SK-N-SH (cell line): ENCODE data around the gene IL6ST. TPM values are rescaled to one million over a fixed set of nuclear protein-coding genes. Genes with fewer than 3 reads are reported as not detected.
"Not testable (repeated sequence)": the region's sequence is repeated elsewhere in the genome, so short reads cannot be mapped to it uniquely, and the experiment has no call there.

Experiments
- CTCF ChIA-PET: fragments of 300-600, 350-600 bp; formaldehyde crosslinking; extraction: SDS; loops from one replicate; lab custom pipeline; 2021; lab: Yijun Ruan, JAX
- POLR2A ChIA-PET: fragments of 350-600 bp; sonication (Branson Sonifier 250); formaldehyde crosslinking; extraction: SDS; loops from one replicate; lab custom pipeline; 2020; ENCODE audit warnings: antibody characterized with exemption, inconsistent platforms; lab: Yijun Ruan, JAX
- DNase-seq: peaks from one replicate; pipeline ENCODE4 v3.0.0; 2012
- H2AFZ ChIP-seq: fragments of 200-600 bp; sonication (generic); 2 replicates; pipeline ENCODE4 v1.8.1; 2016; ENCODE audit warnings: antibody characterized with exemption, mild to moderate bottlenecking, low read depth
- H3F3A ChIP-seq: fragments of 200-600 bp; sonication (generic); replicated peaks from 2 replicates; pipeline ENCODE3; 2016; ENCODE audit warnings: antibody characterized with exemption, mild to moderate bottlenecking; ENCODE audit not compliant: insufficient read depth
- H3K27ac ChIP-seq, 2 experiments: fragments of 200-500 bp in 1 of 2; fragments of 200-600 bp in 1 of 2; sonication (Bioruptor generic) in 1 of 2; sonication (generic), shearing (Covaris generic) in 1 of 2; 2 replicates each; pipeline versions ENCODE4 v1.5.1 to v1.6.1; 2014 to 2016; ENCODE audit warnings: low read depth in 2 of 2, inconsistent platforms in 1 of 2, low read length in 1 of 2, mild to moderate bottlenecking in 1 of 2, mixed read lengths in 1 of 2
- H3K27me3 ChIP-seq: fragments of 200-600 bp; sonication (generic), shearing (Covaris generic); 2 replicates; pipeline ENCODE4 v1.6.1; 2016; ENCODE audit warnings: mixed run types; ENCODE audit not compliant: insufficient read depth
- H3K36me3 ChIP-seq, 2 experiments: fragments of 200-500 bp in 1 of 2; fragments of 200-600 bp in 1 of 2; sonication (Bioruptor generic) in 1 of 2; sonication (generic) in 1 of 2; replicated peaks in 1 of 2; 2 replicates each; pipeline versions ENCODE3 to v1.5.1; 2014 to 2016; ENCODE audit warnings: low read length in 1 of 2, mild to moderate bottlenecking in 1 of 2; ENCODE audit not compliant: insufficient read depth in 2 of 2, control insufficient read depth in 1 of 2
- H3K4me1 ChIP-seq, 2 experiments: fragments of 200-500 bp in 1 of 2; fragments of 200-600 bp in 1 of 2; sonication (Bioruptor generic) in 1 of 2; sonication (generic), shearing (Covaris generic) in 1 of 2; 2 replicates each; pipeline versions ENCODE4 v1.5.1 to v1.6.1; 2014 to 2016; ENCODE audit warnings: low read depth in 1 of 2, low read length in 1 of 2, mixed run types in 1 of 2; ENCODE audit not compliant: insufficient read depth in 2 of 2, control insufficient read depth in 1 of 2
- H3K4me2 ChIP-seq: fragments of 200-600 bp; sonication (generic), shearing (Covaris generic); 2 replicates; pipeline ENCODE4 v1.6.1; 2017; ENCODE audit warnings: mixed run types
- H3K4me3 ChIP-seq, 2 experiments: fragments of 200-500 bp in 1 of 2; fragments of 200-600 bp in 1 of 2; sonication (Bioruptor generic) in 1 of 2; sonication (generic), shearing (Covaris generic) in 1 of 2; 2 replicates each; pipeline versions ENCODE4 v1.5.1 to v1.8.1; 2014 to 2016; ENCODE audit warnings: low read depth in 2 of 2, inconsistent platforms in 1 of 2, low read length in 1 of 2, mild to moderate bottlenecking in 1 of 2, mixed read lengths in 1 of 2, moderate library complexity in 1 of 2
- H3K79me2 ChIP-seq: fragments of 200-600 bp; sonication (generic); 2 replicates; pipeline ENCODE4 v1.8.1; 2017; ENCODE audit warnings: mild to moderate bottlenecking; ENCODE audit not compliant: insufficient read depth
- H3K9ac ChIP-seq: fragments of 200-600 bp; sonication (generic); 2 replicates; pipeline ENCODE4 v1.6.1; 2017; ENCODE audit warnings: mixed run types
- H3K9me2 ChIP-seq: fragments of 200-600 bp; sonication (generic); 2 replicates; pipeline ENCODE4 v1.6.1; 2017; ENCODE audit warnings: mixed run types
- H3K9me3 ChIP-seq: fragments of 200-600 bp; sonication (generic); 2 replicates; pipeline ENCODE4 v1.6.1; 2017; ENCODE audit warnings: mixed run types, mild to moderate bottlenecking, moderate library complexity
- H4K20me1 ChIP-seq: fragments of 200-600 bp; sonication (generic); 2 replicates; pipeline ENCODE4 v1.6.1; 2017; ENCODE audit warnings: mild to moderate bottlenecking, mixed run types; ENCODE audit not compliant: insufficient read depth
- JUND ChIP-seq: IDR thresholded peaks from 2 replicates; pipeline ENCODE4 v1.4.0; 2012
- NRF1 ChIP-seq: IDR thresholded peaks from 2 replicates; pipeline ENCODE4 v1.6.1; 2012; ENCODE audit warnings: low read depth, mild to moderate bottlenecking, low read length
- TAF1 ChIP-seq: IDR thresholded peaks from 2 replicates; pipeline ENCODE4 v1.6.1; 2012; ENCODE audit warnings: low read depth, mild to moderate bottlenecking, low read length, moderate library complexity, borderline replicate concordance
- ZBTB33 ChIP-seq: IDR thresholded peaks from 2 replicates; pipeline ENCODE4 v1.4.0; 2012; ENCODE audit warnings: low read depth, borderline replicate concordance
- WGBS: methylation state at CpG from one replicate; pipeline ENCODE4 v1.1.6; 2017; ENCODE audit warnings: low lambda C conversion rate; 5-methylcytosine and 5-hydroxymethylcytosine counted together
- polyA plus RNA-seq, 3 experiments: library from polyadenylated mRNA; depleted of rRNA; stranded (reverse); fragments of >200 nt; gene quantifications; 2 replicates each; pipeline ENCODE4 v1.2.3, GENCODE V29; 2012
- TF ChIP-seq, protein P1 (sequence below): IDR thresholded peaks from 2 replicates; pipeline ENCODE4 v1.6.1; 2012; ENCODE audit warnings: mild to moderate bottlenecking, low read depth, low read length, moderate library complexity

The IL6ST gene
- polyA plus RNA-seq, 1 of the 3 experiments (the other 2 are of a cell fraction), result 16.0 TPM

GRCh38 chr5:55989860-55990259 lies 4.9 kb downstream of the IL6ST start (continued):
- TF ChIP-seq ZBTB33, result no peak
- TF ChIP-seq TAF1, result no peak
- no peak for TF ChIP-seq JUND
- TF ChIP-seq, all 33 proteins: peak for 0

DNA sequence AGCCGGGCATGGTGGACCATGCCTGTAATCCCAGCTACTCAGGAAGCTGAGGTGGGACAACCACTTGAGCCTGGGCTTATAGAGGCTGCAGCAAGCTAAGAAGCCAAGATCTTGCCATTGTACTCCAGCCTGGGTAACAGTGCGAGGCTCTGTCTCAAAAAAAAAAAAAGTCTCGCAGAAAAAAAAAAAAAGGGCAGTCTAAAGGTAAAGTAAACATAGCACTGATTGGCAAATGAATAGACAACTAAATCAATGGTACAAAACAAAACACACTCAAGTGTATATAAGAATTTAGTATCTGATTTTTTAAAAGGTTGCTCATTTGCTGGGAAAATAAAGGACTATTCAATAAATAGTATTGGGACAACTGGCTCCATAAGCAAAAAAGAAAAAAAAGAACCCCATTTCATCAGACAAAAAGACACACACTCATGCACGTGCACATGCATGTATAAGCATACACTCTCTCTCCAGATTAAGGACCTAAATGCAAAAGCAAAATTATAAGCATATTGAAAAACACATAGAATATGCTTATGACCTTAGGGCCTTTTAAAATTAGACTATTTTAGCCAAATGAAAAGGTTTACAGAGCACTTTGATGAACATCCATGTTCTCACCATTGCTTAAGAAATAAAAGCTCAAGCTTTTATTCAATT lies 5.7 kb downstream of the IL6ST start:
- WGBS, result 93% methylated on average over 4 of the region's 4 CpGs
- peak overlapping the region; percentile 39 for H3K4me2 ChIP-seq
- H3K9me2 ChIP-seq, result no peaks in the 10 kb centered on the region
- H3K79me2 ChIP-seq, result peaks cover 97% of the 10 kb centered on the region
- peaks cover 58% of the 10 kb centered on the region for H4K20me1 ChIP-seq
- no peak for TF ChIP-seq NRF1
- TF ChIP-seq, protein P1, sequence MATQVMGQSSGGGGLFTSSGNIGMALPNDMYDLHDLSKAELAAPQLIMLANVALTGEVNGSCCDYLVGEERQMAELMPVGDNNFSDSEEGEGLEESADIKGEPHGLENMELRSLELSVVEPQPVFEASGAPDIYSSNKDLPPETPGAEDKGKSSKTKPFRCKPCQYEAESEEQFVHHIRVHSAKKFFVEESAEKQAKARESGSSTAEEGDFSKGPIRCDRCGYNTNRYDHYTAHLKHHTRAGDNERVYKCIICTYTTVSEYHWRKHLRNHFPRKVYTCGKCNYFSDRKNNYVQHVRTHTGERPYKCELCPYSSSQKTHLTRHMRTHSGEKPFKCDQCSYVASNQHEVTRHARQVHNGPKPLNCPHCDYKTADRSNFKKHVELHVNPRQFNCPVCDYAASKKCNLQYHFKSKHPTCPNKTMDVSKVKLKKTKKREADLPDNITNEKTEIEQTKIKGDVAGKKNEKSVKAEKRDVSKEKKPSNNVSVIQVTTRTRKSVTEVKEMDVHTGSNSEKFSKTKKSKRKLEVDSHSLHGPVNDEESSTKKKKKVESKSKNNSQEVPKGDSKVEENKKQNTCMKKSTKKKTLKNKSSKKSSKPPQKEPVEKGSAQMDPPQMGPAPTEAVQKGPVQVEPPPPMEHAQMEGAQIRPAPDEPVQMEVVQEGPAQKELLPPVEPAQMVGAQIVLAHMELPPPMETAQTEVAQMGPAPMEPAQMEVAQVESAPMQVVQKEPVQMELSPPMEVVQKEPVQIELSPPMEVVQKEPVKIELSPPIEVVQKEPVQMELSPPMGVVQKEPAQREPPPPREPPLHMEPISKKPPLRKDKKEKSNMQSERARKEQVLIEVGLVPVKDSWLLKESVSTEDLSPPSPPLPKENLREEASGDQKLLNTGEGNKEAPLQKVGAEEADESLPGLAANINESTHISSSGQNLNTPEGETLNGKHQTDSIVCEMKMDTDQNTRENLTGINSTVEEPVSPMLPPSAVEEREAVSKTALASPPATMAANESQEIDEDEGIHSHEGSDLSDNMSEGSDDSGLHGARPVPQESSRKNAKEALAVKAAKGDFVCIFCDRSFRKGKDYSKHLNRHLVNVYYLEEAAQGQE, result no peak
- DNase-seq, result no peak
- peaks cover 5 to 9% of the 10 kb centered on the region in 2 experiments for H3K36me3 ChIP-seq
- no peaks in the 10 kb centered on the region for H3K27me3 ChIP-seq
- H3F3A ChIP-seq, result peaks cover 9% of the 10 kb centered on the region
- no peak overlapping the region for H3K9ac ChIP-seq
- CTCF ChIA-PET, result interaction anchor here (0.6 to 1.6 kb wide), 5 partner anchors 8 to 51 kb away, joined by 3 read pairs; no protein-coding TSS in a partner anchor
- H3K9me3 ChIP-seq, result peaks cover 2% of the 10 kb centered on the region; the same call in 1 of the 2 replicates
- POLR2A ChIA-PET, result no interaction called here
- H3K27ac ChIP-seq, result no peak overlapping the region
- no peak overlapping the region for H3K4me3 ChIP-seq
- H2AFZ ChIP-seq, result no peak overlapping the region
- H3K4me1 ChIP-seq, result peaks cover 12 to 14% of the 10 kb centered on the region in 2 experiments; a peak in 3 of 4 replicates

DNA sequence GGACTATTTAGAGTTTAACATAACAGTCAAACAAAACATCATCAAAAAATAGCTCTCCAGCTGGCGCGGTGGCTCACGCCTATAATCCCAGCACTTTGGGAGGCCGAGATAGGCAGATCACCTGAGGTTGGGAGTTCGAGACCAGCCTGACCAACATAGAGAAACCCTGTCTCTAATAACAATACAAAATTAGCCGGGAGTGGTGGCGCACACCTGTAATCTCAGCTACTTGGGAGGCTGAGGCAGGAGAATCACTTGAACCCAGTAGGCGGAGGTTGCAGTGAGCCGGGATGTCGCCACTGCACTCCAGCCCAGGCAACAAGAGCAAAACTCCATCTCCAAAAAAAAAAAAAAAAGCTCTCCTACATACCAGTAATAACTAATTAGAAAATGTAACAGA lies 6.3 kb downstream of the IL6ST start:
- H3K36me3 ChIP-seq, DNase-seq, H3K27ac ChIP-seq, H3K4me3 ChIP-seq, H2AFZ ChIP-seq, H3K9me2 ChIP-seq, H3K4me2 ChIP-seq, H3F3A ChIP-seq, H3K9ac ChIP-seq, H3K9me3 ChIP-seq, H3K27me3 ChIP-seq, POLR2A ChIA-PET: not testable (repeated sequence)
- Histone ChIP-seq H3K4me1 (peaks cover 12 to 13% of the 10 kb centered on the region in 2 experiments; a peak in 3 of 4 replicates), H4K20me1 (peaks cover 60% of the 10 kb centered on the region), H3K79me2 (peaks cover 96% of the 10 kb centered on the region)
- 97% methylated on average over 10 of the region's 10 CpGs for WGBS
- CTCF ChIA-PET, result interaction anchor here (1.0 to 1.6 kb wide), 2 partner anchors 14 to 26 kb away, joined by 3 read pairs; no protein-coding TSS in a partner anchor
